Prostate gland (tissue), 2 donors: ENCODE data around the gene C1orf94.

Experiments
- CTCF ChIP-seq, 4 experiments: fragments of 200-600 bp in 2 of 4; fragments of 450-650 bp in 2 of 4; sonication (generic) in 2 of 4; IDR thresholded peaks; 1 replicate in 3 of 4; 2 replicates in 1 of 4; pipeline ENCODE4 v1.5.1; 2016 to 2019; ENCODE audit warnings: antibody characterized with exemption in 4 of 4, mild to moderate bottlenecking in 2 of 4, moderate library complexity in 2 of 4
- POLR2A ChIP-seq: fragments of 450-650 bp; IDR thresholded peaks from one replicate; pipeline ENCODE4 v1.6.1; 2016; ENCODE audit warnings: antibody characterized with exemption, mild to moderate bottlenecking

- TF ChIP-seq CTCF (IDR thresholded peaks at IDR 0.05) (no peak), POLR2A (no peak)
Observed at GRCh38 chr1:34175744-34176143, 963 bp upstream of the C1orf94 start.
